Activated naive CD8-positive, alpha-beta T cell (primary cell): Measurements from ENCODE around the gene HIP1R.
"Not testable (repeated sequence)": the region's sequence is repeated elsewhere in the genome, so short reads cannot be mapped to it uniquely, and the experiment has no call there.

Experiments
- H3K27ac Mint-ChIP-seq: one replicate; pipeline ENCODE4 v1.8.0; 2021; ENCODE audit warnings: mixed read lengths
- H3K27me3 Mint-ChIP-seq: one replicate; pipeline ENCODE4 v1.8.0; 2021; ENCODE audit warnings: mixed read lengths
- H3K36me3 Mint-ChIP-seq: one replicate; pipeline ENCODE4 v1.8.0; 2021; ENCODE audit warnings: mixed read lengths
- H3K4me1 Mint-ChIP-seq: one replicate; pipeline ENCODE4 v1.8.0; 2021; ENCODE audit warnings: low read depth, mixed read lengths
- H3K4me3 Mint-ChIP-seq: one replicate; pipeline ENCODE4 v1.8.0; 2021; ENCODE audit warnings: mild to moderate bottlenecking, mixed read lengths
- H3K9me3 Mint-ChIP-seq: one replicate; pipeline ENCODE4 v1.8.0; 2021; ENCODE audit warnings: low read depth, mixed read lengths

The HIP1R gene

DNA sequence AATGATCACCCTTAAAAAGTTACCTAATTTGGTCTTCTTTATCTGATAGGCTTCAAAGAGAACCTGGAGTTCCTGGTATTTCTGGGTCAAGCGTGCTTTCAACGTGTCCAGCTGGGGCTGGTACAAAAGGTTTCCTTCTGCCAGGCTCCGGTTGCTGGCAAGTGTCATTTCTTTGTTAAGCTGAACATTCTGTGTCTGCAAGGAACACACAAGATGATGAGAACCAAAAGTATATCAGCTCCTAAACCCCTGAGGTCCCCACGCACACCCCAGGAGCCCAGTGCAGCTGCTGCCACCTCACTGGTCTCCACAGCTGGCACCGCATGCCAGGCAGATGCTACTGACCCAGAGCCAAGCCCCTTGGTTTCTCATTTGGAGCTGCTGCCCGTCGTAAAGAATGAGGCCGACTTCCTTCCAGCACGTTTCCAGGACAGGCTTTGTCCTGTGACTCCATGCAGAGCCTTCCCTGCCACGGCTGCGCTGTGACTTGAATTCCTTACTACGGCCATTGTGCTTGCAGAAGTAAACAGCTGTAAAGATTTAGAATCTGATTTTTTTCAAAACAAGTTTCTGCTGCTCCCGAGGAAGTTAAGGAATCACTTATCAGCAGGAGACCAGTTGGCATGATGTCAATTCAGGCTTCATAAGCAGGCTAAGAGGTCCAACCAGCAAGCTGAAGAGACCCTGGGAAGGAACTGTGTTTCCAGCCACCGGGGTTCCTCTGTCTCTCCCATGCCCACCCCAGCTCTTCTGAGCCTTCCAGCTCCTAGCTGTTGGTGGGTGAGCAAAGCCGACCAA is 35.8 kb downstream of the HIP1R start:
- Mint-ChIP-seq H3K4me1 (peaks cover 57% of the 10 kb centered on the region), H3K27me3 (no peaks in the 10 kb centered on the region), H3K4me3 (peak overlapping the region; percentile 76), H3K27ac (peak overlapping the region; percentile 36), H3K9me3 (no peaks in the 10 kb centered on the region), H3K36me3 (peaks cover 11% of the 10 kb centered on the region)

GRCh38 chr12:122871851-122872780 is 36.9 kb downstream of the HIP1R start:
- Mint-ChIP-seq H3K4me3 (peak overlapping the region; percentile 76), H3K27ac (peak overlapping the region; percentile 61), H3K36me3 (peaks cover 11% of the 10 kb centered on the region), H3K27me3 (no peaks in the 10 kb centered on the region), H3K4me1 (peaks cover 66% of the 10 kb centered on the region), H3K9me3 (no peaks in the 10 kb centered on the region)

- no peak overlapping the region for H3K27ac Mint-ChIP-seq
- H3K4me3 Mint-ChIP-seq = peak overlapping the region; percentile 76
- peaks cover 14% of the 10 kb centered on the region for H3K36me3 Mint-ChIP-seq
- peaks cover 74% of the 10 kb centered on the region for H3K4me1 Mint-ChIP-seq
- H3K27me3 Mint-ChIP-seq = no peaks in the 10 kb centered on the region
- H3K9me3 Mint-ChIP-seq = no peaks in the 10 kb centered on the region
Measured at GRCh38 chr12:122872815-122873361, 37.6 kb downstream of the HIP1R start.

DNA sequence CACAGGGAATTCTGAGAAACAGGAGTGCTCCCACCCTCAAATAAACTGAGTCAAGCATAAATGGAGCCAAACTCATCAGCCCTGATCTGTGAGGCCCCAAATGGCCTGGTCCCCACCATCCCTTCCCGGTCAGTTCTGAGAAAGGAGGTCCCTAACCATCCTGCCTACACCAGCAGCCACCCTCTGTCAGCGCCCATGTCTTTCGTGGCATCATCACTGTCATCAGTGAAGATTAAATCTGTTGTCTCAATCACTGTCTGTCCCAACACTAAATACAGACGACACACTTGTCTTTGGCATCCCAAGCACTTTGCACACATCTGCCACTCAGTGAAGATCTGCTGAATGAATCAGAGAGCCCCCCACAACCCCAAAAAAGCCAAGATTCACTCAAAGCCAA is 38.3 kb downstream of the HIP1R start:
- Mint-ChIP-seq H3K27ac (peak overlapping the region; percentile 75), H3K27me3 (no peaks in the 10 kb centered on the region), H3K36me3 (peaks cover 15% of the 10 kb centered on the region), H3K4me1 (peaks cover 80% of the 10 kb centered on the region), H3K9me3 (no peaks in the 10 kb centered on the region), H3K4me3 (peak overlapping the region; percentile 76)

DNA sequence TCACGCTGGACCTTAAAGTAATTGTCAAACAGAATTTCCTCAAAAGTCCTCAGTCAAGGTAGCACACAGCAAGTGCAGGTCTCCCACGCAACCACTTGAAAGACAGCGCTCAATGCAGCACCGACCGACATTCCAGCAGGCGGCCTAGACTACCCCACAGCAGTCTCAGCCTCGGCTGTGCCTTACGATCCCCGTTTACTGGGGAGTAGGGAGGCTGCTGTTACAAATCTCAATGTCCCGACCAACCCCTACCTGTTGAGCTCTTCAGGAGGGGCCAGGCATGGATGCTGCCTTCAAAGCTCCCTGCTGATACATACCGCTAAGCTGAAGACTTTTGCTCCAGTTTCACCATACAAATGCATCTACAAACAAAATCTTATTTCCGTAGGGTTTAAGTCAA is 38.8 kb downstream of the HIP1R start:
- H3K4me1 Mint-ChIP-seq = peaks cover 83% of the 10 kb centered on the region
- peak overlapping the region; percentile 75 for H3K27ac Mint-ChIP-seq
- no peaks in the 10 kb centered on the region for H3K9me3 Mint-ChIP-seq
- peak overlapping the region; percentile 76 for H3K4me3 Mint-ChIP-seq
- H3K36me3 Mint-ChIP-seq = peaks cover 10% of the 10 kb centered on the region
- no peaks in the 10 kb centered on the region for H3K27me3 Mint-ChIP-seq

- H3K27ac Mint-ChIP-seq = peak overlapping the region; percentile 64
Measured at GRCh38 chr12:122875590-122876220, 40.4 kb downstream of the HIP1R start.

DNA sequence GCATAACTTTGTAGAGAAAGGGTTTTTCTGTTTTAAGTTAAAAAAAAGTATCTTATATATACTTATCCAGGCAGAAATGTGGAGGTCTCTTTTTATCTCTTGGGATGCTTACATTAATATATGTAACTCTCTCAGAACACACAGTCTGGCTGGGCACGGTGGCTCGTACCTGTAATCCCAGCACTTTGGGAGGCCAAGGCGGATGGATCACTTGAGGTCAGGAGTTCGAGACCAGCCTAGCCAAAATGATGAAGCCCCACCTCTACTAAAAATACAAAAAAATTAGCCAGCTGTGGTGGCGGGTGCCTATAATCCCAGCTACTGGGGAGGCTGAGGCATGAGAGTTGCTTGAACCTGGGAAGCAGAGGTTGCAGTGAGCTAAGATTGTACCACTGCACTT is 41.0 kb downstream of the HIP1R start:
- H3K9me3 Mint-ChIP-seq, H3K4me3 Mint-ChIP-seq, H3K36me3 Mint-ChIP-seq, H3K27me3 Mint-ChIP-seq: not testable (repeated sequence)
- H3K27ac Mint-ChIP-seq = peak overlapping the region; percentile 64
- peaks cover 93% of the 10 kb centered on the region for H3K4me1 Mint-ChIP-seq

More at GRCh38 chr12:122875590-122876220, 40.4 kb downstream of the HIP1R start:
- H3K4me1 Mint-ChIP-seq = peaks cover 93% of the 10 kb centered on the region
- H3K27me3 Mint-ChIP-seq = no peaks in the 10 kb centered on the region
- no peaks in the 10 kb centered on the region for H3K9me3 Mint-ChIP-seq
- H3K4me3 Mint-ChIP-seq = peak overlapping the region; percentile 57
- H3K36me3 Mint-ChIP-seq = peaks cover 8% of the 10 kb centered on the region

DNA sequence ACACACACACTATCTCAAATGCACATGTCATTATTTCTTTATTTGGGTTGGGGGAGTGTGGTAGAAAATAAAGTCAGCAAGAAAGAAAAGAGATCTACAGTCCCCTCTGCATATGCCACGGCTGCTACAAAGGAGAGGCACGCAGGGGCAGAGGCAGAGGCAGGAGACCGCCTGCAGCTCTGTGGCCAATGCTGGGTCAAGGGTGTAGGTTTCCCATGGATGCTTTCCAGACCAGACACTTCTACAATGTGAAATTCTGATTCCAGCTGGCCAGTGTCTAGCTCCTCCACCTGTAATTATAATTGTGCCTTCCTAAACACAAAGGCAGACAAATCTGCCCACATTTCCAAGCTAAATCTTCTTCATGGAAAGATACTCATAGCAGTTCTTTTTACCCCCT is 41.5 kb downstream of the HIP1R start:
- peaks cover 10% of the 10 kb centered on the region for H3K36me3 Mint-ChIP-seq
- no peaks in the 10 kb centered on the region for H3K27me3 Mint-ChIP-seq
- no peaks in the 10 kb centered on the region for H3K9me3 Mint-ChIP-seq
- H3K4me1 Mint-ChIP-seq = peaks cover 93% of the 10 kb centered on the region
- no peak overlapping the region for H3K4me3 Mint-ChIP-seq
- peak overlapping the region; percentile 13 for H3K27ac Mint-ChIP-seq

GRCh38 chr12:122878780-122879612 is 43.7 kb downstream of the HIP1R start:
- H3K4me3 Mint-ChIP-seq = no peak overlapping the region
- peaks cover 93% of the 10 kb centered on the region for H3K4me1 Mint-ChIP-seq
- no peaks in the 10 kb centered on the region for H3K9me3 Mint-ChIP-seq
- no peaks in the 10 kb centered on the region for H3K27me3 Mint-ChIP-seq
- H3K27ac Mint-ChIP-seq = peak overlapping the region; percentile 43
- peaks cover 10% of the 10 kb centered on the region for H3K36me3 Mint-ChIP-seq

DNA sequence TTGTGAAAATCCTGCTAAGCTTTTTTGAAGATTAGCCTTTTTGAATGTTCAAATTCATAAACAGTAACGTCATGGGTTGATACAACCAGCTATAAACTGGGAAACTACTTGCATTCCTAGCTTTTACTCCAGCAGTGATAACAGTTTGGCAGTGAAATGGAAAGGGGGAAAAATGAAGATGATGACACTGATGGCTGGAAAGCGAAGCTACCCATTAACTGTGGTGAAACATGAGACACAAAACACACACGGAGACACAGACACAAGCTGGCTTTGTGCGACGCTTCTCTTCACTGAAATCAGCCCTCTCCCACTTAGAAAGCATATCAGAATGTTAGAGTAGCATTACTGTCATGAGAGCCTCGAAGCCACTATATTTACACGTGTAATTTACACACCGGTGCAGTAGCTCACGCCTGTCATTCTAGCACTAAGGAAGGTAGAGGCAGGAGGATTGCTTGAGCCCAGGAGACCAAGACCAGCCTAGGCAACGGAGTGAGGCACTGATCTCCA is 45.0 kb downstream of the HIP1R start:
- Mint-ChIP-seq H3K4me1 (peaks cover 95% of the 10 kb centered on the region), H3K27me3 (no peaks in the 10 kb centered on the region), H3K27ac (no peak overlapping the region), H3K9me3 (no peaks in the 10 kb centered on the region), H3K36me3 (peaks cover 10% of the 10 kb centered on the region), H3K4me3 (no peak overlapping the region)

- no peaks in the 10 kb centered on the region for H3K27me3 Mint-ChIP-seq
- H3K4me1 Mint-ChIP-seq = peaks cover 91% of the 10 kb centered on the region
- no peaks in the 10 kb centered on the region for H3K9me3 Mint-ChIP-seq
- H3K36me3 Mint-ChIP-seq = peaks cover 10% of the 10 kb centered on the region
- H3K27ac Mint-ChIP-seq = peak overlapping the region; percentile 16
- H3K4me3 Mint-ChIP-seq = no peak overlapping the region
Measured at GRCh38 chr12:122880668-122881067, 45.4 kb downstream of the HIP1R start.

DNA sequence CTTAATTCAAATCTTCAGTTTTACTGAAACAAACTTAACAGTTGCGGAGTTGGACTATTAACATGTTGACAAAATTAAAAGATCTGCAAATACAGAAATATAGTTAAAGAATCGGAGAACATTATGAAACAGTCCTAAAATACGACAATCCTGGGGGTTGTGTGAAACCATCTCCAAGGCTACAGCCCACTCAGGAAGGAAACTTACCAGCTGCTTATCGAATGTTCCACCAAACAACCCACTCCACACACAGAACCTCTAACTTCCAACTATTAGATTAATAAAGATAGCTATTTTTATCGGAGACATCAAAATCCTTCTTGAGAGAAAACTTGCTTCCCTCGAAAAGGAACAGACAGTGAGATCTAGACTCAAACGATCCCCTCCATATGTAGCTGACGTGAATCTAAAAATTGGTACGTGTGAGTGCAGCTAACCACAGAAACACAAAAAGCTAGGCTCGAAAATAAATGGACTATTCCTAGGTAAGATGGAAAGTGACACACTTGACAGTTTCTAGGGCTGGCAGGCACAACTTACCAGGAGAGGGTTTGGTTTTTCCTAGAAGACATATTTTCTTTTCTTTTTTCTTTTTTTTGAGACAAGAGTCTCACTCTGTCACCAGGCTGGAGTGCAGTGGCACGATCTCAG is 47.8 kb downstream of the HIP1R start:
- Mint-ChIP-seq H3K27ac (peak overlapping the region; percentile 68), H3K4me1 (peaks cover 90% of the 10 kb centered on the region), H3K9me3 (no peaks in the 10 kb centered on the region), H3K4me3 (peak overlapping the region; percentile 4), H3K27me3 (no peaks in the 10 kb centered on the region), H3K36me3 (peaks cover 6% of the 10 kb centered on the region)

DNA sequence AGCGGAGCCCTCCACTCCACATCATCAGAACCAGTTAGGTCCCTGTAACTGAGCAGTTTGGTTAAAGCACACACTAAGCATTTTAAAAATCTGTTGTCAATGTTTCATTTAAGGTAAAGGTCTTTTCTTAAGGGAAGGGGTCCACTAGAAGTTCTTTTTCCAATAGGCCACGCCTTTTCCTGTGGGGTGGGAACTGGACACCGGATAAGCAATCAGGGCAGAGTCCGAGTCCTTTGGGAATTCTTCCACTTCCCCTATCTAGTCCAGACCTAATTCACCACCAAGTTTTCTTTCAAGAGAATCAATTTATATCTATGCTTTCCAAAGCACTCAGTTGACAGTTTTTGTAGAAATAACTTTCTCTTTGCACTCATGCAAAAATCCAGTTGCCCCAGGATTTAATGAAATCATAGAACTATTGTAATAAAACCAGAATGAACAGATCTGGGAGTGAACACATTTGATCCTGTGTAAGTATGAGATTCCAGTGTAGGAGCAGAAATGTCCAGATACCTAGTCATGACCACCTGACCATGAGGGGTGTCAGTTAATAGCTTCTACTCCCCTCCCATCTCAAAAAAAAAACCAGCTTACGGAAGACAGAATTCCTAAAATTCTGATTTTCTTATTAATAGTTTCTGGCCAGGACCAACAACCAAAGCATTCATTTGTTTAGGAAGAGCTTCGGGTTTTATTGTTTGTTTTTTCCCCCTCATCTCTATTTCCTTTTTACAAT is 49.0 kb downstream of the HIP1R start:
- Mint-ChIP-seq H3K27ac (no peak overlapping the region), H3K4me1 (peaks cover 91% of the 10 kb centered on the region), H3K9me3 (no peaks in the 10 kb centered on the region), H3K4me3 (peak overlapping the region; percentile 8), H3K27me3 (no peaks in the 10 kb centered on the region), H3K36me3 (peaks cover 4% of the 10 kb centered on the region)
